Thoracic aorta (tissue), 2 donors: ENCODE results near the gene STIM2. TPM values are rescaled to one million over a fixed set of nuclear protein-coding genes. Genes with fewer than 3 reads are reported as not detected.

ENCODE experiments used
- ATAC-seq: fragments of 150-250 bp; one replicate; pipeline ENCODE4 v1.8.0; 2017; ENCODE audit warnings: low read depth; ENCODE audit not compliant: insufficient number of reproducible peaks, low FRiP score
- DNase-seq: peaks from one replicate; pipeline ENCODE4 v3.0.0-alpha.2; 2020; ENCODE audit warnings: low spot score
- H3K27ac ChIP-seq, 2 donors: fragments of 200-600 bp; sonication (generic); 1 replicate in 1 of 2; 2 replicates in 1 of 2; pipeline ENCODE4 v1.5.1; 2016; ENCODE audit warnings: mild to moderate bottlenecking in 2 of 2, moderate library complexity in 2 of 2
- H3K27me3 ChIP-seq: fragments of 200-600 bp; sonication (generic); replicated peaks from 2 replicates; pipeline ENCODE4 v1.6.0; 2016; ENCODE audit warnings: mild to moderate bottlenecking; ENCODE audit not compliant: insufficient read depth
- H3K36me3 ChIP-seq: fragments of 200-600 bp; sonication (generic); one replicate; pipeline ENCODE4 v1.5.1; 2016
- H3K4me1 ChIP-seq, 2 donors: fragments of 200-600 bp; sonication (generic); 1 replicate in 1 of 2; 2 replicates in 1 of 2; pipeline versions ENCODE4 v1.5.1 to v1.6.0; 2016; ENCODE audit warnings: low read depth in 2 of 2, mild to moderate bottlenecking in 1 of 2; ENCODE audit not compliant: control insufficient read depth in 1 of 2
- H3K4me3 ChIP-seq: fragments of 200-600 bp; sonication (generic); 2 replicates; pipeline ENCODE4 v1.5.1; 2016; ENCODE audit warnings: mild to moderate bottlenecking
- H3K9me3 ChIP-seq: fragments of 200-600 bp; sonication (generic); 2 replicates; pipeline ENCODE4 v1.5.1; 2016
- total RNA-seq, 2 donors: library from RNA; depleted of rRNA; stranded (reverse); fragments of >200 nt; gene quantifications; one replicate each; pipeline versions ENCODE4 v1.1.0 to v1.2.3, GENCODE V29; 2016
- TF ChIP-seq, protein P1 (sequence below): fragments of 200-600 bp; sonication (generic); IDR thresholded peaks from one replicate; pipeline ENCODE4 v1.5.1; 2019; ENCODE audit warnings: antibody characterized with exemption

Gene STIM2
- total RNA-seq, 2 donors from 2014 or later = 14.3 to 53.3 TPM

DNA sequence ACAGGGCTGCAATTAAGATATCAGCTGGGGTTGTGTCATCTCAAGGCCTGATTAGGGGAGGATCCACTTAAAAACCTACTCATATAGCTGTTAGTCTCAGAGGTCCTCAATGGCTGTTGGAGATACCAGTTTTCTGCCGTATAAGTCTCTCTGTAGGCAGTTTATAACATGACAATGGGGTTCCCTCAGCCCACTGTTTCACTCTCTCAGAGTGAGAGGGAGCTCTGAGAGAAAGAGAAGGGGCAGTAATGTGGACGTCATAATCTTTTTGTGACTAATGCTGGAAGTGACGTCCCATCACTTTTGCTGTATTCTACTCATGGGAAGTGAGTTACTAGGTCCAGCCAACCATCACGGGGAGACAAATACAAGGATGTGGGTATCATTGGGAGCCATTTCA is 70.3 kb downstream of the STIM2 start:
- H3K4me3 ChIP-seq = no peak overlapping the region
- H3K4me1 ChIP-seq = no peaks in the 10 kb centered on the region
- no peaks in the 10 kb centered on the region for H3K36me3 ChIP-seq
- ATAC-seq (no peak), DNase-seq (no peak)
- no peak overlapping the region for H3K27ac ChIP-seq
- TF ChIP-seq, protein P1, sequence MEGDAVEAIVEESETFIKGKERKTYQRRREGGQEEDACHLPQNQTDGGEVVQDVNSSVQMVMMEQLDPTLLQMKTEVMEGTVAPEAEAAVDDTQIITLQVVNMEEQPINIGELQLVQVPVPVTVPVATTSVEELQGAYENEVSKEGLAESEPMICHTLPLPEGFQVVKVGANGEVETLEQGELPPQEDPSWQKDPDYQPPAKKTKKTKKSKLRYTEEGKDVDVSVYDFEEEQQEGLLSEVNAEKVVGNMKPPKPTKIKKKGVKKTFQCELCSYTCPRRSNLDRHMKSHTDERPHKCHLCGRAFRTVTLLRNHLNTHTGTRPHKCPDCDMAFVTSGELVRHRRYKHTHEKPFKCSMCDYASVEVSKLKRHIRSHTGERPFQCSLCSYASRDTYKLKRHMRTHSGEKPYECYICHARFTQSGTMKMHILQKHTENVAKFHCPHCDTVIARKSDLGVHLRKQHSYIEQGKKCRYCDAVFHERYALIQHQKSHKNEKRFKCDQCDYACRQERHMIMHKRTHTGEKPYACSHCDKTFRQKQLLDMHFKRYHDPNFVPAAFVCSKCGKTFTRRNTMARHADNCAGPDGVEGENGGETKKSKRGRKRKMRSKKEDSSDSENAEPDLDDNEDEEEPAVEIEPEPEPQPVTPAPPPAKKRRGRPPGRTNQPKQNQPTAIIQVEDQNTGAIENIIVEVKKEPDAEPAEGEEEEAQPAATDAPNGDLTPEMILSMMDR = no peak
- no peaks in the 10 kb centered on the region for H3K27me3 ChIP-seq
- H3K9me3 ChIP-seq = no peaks in the 10 kb centered on the region

DNA sequence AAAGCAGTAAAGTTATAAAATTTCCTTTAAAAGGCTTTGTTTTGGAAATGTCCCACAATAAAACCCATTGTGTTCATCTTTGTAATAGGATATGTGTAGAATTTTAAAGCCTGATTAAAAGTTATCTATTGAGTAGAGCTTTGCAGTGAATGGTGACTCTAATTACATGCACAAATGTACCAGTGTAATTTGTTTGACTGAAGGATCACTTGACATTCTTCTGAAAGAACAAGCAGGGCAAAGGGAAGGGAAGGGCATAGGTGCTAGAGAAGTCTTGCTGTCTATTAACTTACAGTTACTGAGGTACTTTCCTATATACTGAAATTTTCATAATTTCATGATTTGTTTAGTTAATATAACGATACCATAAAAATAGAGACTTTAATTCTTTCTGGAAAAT is 70.8 kb downstream of the STIM2 start:
- H3K9me3 ChIP-seq = no peaks in the 10 kb centered on the region
- TF ChIP-seq, protein P1 = no peak
- H3K36me3 ChIP-seq = no peaks in the 10 kb centered on the region
- H3K4me1 ChIP-seq = no peaks in the 10 kb centered on the region
- H3K4me3 ChIP-seq = no peak overlapping the region
- no peak for DNase-seq
- no peak for ATAC-seq
- H3K27me3 ChIP-seq = no peaks in the 10 kb centered on the region
- no peak overlapping the region for H3K27ac ChIP-seq

DNA sequence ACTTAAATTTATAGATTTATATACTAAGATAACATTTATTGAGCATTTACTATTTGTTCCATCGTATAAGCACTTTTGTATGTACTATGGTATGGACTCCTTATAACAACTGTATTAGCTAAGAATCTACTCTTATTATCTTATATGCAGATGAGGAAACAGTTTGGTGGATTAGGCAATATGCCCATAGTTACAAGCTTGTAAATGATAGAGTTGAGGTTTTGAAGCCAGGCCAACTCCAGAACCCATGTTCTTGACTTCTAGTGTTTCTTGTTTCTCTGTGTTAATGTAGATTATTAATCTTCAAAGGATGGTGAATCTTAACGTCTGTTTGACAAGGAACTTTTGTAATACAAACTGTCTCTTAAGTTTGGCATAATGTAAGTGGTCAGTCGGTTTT is 71.3 kb downstream of the STIM2 start:
- no peaks in the 10 kb centered on the region for H3K4me1 ChIP-seq
- H3K36me3 ChIP-seq = no peaks in the 10 kb centered on the region
- ATAC-seq = no peak
- H3K27me3 ChIP-seq = no peaks in the 10 kb centered on the region
- H3K4me3 ChIP-seq = no peak overlapping the region
- no peak overlapping the region for H3K27ac ChIP-seq
- H3K9me3 ChIP-seq = no peaks in the 10 kb centered on the region
- no peak for DNase-seq
- TF ChIP-seq, protein P1 = no peak

DNA sequence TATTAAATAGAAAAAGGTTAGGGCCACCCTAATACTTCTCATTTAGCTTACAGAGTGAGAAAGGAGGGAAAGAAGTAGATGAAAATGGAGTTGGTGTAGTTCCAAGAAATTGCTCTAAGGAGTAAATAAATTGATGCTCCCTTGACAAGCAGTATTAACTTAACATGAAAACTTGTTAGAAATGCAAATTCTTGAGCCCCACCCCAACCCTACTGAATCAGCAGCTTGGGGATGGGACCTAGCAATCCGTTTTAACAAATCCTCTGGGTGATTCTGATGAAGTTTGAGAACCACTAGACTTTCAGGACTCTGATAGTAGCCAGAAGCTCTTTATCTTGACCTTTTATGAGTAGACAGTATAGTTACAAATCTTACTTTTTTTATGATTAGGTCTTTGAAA is 74.8 kb downstream of the STIM2 start:
- TF ChIP-seq, protein P1 = no peak

DNA sequence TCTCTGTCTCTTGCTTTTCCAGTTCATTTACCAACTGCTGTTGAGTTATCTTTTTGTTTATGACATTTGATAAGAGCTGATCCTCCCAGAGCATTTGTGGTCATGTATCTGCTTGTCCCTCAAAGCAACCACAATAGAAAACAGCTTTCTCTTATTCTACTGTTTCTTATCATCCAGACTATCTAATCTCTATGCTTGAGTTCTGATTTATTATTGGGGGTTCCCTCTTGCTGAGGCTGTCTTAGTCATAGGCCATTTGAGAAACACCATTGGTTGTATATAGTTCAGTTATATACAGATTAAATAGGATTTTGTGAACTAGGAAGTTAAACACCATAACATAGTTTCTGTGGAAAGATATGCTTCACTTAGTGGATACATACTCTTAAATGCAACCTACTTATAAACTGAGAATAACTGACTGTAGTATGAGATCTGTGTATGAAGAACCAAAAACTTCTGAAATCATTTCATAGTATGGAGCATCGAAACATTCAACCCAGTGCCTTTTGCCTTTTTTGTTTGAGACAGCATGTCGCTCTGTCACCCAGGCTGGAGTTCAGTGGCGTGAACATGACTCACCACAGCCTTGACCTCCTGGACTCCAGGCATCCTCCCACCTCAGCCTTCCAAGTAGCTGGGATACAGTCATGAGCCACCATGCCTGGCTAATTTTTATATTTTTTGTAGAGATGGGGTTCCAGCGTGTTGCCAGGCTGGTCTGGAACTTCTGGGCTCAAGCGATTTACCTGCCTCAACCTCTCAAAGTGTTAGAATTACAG is 75.8 kb downstream of the STIM2 start:
- H3K36me3 ChIP-seq = no peaks in the 10 kb centered on the region
- no peak for ATAC-seq

More for the DNA sequence above, 74.8 kb downstream of the STIM2 start:
- H3K27me3 ChIP-seq = no peaks in the 10 kb centered on the region
- H3K4me3 ChIP-seq = no peak overlapping the region
- H3K27ac ChIP-seq = no peak overlapping the region
- H3K4me1 ChIP-seq = no peaks in the 10 kb centered on the region
- no peak for DNase-seq
- H3K36me3 ChIP-seq = no peaks in the 10 kb centered on the region
- no peak for ATAC-seq
- H3K9me3 ChIP-seq = no peaks in the 10 kb centered on the region

More for the DNA sequence above, 75.8 kb downstream of the STIM2 start:
- H3K27me3 ChIP-seq = no peaks in the 10 kb centered on the region
- no peaks in the 10 kb centered on the region for H3K4me1 ChIP-seq
- H3K9me3 ChIP-seq = no peaks in the 10 kb centered on the region
- TF ChIP-seq, protein P1 = no peak
- no peak overlapping the region for H3K4me3 ChIP-seq
- no peak overlapping the region for H3K27ac ChIP-seq
- DNase-seq = no peak
